22Rv1 (cell line): ENCODE measurements around the gene MIER3.

Experiments used
- ZFX ChIP-seq: fragments of 450-650 bp; IDR thresholded peaks from 2 replicates; pipeline ENCODE4 v1.6.1; 2017; ENCODE audit warnings: antibody characterized with exemption, borderline replicate concordance
- TF ChIP-seq, protein P1 (sequence below): fragments of 450-650 bp; IDR thresholded peaks from 2 replicates; pipeline ENCODE4 v1.5.1; 2017; ENCODE audit warnings: mild to moderate bottlenecking

DNA sequence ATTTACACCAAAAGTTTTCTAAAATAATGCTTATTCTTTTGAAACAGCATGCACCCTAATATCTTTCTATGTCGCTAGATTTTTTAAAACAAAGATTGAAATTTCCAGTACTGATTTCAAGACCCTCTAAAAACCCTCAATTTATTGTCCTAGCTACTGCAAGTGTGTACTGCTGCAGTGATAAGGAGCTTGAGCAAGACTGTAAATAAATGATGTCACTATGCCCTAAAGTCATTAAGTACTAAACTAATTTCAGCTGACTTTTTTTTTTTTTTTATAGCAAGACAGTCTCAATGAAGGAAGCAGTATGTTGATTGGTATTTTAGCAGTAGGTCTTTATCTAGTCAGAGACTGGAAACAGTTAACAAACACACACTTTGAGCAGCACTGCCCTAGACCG is 12.2 kb upstream of the MIER3 start:
- TF ChIP-seq, protein P1, sequence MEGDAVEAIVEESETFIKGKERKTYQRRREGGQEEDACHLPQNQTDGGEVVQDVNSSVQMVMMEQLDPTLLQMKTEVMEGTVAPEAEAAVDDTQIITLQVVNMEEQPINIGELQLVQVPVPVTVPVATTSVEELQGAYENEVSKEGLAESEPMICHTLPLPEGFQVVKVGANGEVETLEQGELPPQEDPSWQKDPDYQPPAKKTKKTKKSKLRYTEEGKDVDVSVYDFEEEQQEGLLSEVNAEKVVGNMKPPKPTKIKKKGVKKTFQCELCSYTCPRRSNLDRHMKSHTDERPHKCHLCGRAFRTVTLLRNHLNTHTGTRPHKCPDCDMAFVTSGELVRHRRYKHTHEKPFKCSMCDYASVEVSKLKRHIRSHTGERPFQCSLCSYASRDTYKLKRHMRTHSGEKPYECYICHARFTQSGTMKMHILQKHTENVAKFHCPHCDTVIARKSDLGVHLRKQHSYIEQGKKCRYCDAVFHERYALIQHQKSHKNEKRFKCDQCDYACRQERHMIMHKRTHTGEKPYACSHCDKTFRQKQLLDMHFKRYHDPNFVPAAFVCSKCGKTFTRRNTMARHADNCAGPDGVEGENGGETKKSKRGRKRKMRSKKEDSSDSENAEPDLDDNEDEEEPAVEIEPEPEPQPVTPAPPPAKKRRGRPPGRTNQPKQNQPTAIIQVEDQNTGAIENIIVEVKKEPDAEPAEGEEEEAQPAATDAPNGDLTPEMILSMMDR = no peak
- no peak for TF ChIP-seq ZFX
